Transverse colon (tissue), 4 donors: ENCODE measurements around the gene HDGFL1.

Experiments
- EP300 ChIP-seq: sonication (generic); formaldehyde crosslinking; IDR thresholded peaks from one replicate; pipeline ENCODE4 v1.6.1; 2017; ENCODE audit warnings: antibody characterized with exemption, low read depth
- POLR2A ChIP-seq: fragments of 450-650 bp; IDR thresholded peaks from one replicate; pipeline ENCODE4 v1.6.1; 2016; ENCODE audit warnings: antibody characterized with exemption, mild to moderate bottlenecking, moderate library complexity
- POLR2AphosphoS5 ChIP-seq, 3 donors: sonication (generic); formaldehyde crosslinking; IDR thresholded peaks; one replicate each; pipeline ENCODE4 v1.6.1; 2016; ENCODE audit warnings: antibody characterized with exemption in 3 of 3
- TF ChIP-seq, protein P1 (sequence below), 5 experiments: fragments of 200-600 bp in 3 of 5; fragments of 450-650 bp in 2 of 5; sonication (generic) in 3 of 5; IDR thresholded peaks; 1 replicate in 2 of 5; 2 replicates in 3 of 5; pipeline ENCODE4 v1.5.1; 2016 to 2017; ENCODE audit warnings: antibody characterized with exemption in 5 of 5, inconsistent platforms in 3 of 5, mild to moderate bottlenecking in 2 of 5, moderate library complexity in 1 of 5

DNA sequence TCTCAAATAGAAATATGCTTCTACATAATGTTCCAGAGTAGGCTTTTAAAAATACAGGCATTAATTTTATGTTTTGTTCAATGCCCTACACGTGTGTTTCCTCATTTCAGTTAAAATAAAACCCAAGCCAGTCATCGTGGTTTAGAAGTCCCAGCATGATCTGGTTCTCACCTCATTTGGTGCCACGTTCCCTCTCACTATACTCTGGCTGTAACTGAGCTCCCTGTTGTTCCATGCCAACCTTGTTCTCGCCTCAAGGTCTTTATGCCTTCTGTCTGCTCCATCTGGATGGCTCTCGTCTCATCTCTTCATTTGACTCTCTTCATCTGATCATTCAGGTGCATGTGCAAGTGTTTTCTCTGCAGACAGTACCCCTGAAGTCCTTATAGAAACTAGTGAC lies 32.6 kb downstream of the HDGFL1 start:
- TF ChIP-seq, protein P1, sequence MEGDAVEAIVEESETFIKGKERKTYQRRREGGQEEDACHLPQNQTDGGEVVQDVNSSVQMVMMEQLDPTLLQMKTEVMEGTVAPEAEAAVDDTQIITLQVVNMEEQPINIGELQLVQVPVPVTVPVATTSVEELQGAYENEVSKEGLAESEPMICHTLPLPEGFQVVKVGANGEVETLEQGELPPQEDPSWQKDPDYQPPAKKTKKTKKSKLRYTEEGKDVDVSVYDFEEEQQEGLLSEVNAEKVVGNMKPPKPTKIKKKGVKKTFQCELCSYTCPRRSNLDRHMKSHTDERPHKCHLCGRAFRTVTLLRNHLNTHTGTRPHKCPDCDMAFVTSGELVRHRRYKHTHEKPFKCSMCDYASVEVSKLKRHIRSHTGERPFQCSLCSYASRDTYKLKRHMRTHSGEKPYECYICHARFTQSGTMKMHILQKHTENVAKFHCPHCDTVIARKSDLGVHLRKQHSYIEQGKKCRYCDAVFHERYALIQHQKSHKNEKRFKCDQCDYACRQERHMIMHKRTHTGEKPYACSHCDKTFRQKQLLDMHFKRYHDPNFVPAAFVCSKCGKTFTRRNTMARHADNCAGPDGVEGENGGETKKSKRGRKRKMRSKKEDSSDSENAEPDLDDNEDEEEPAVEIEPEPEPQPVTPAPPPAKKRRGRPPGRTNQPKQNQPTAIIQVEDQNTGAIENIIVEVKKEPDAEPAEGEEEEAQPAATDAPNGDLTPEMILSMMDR (IDR thresholded peaks at IDR 0.05) = no peak
- TF ChIP-seq EP300 (no peak), POLR2A (no peak), POLR2AphosphoS5 (IDR thresholded peaks at IDR 0.05) (no peak)
